ENCODE results near the gene CREBRF. TPM values are rescaled to one million over a fixed set of nuclear protein-coding genes. Genes with fewer than 3 reads are reported as not detected.

The CREBRF gene
- total and polyA plus RNA-seq, 2 experiments from 2014 or later: 3.2 to 14.6 TPM

- Histone ChIP-seq H3K79me2 (ENCODE audit: insufficient read depth) (no peaks in the 10 kb centered on the region), H3K36me3 (ENCODE audit: low read depth) (peaks cover 19% of the 10 kb centered on the region), H2AFZ (no peak overlapping the region), H3K4me3 (no peak overlapping the region), H3K4me1 (ENCODE audit: insufficient read depth) (peaks cover 11% of the 10 kb centered on the region), H3K9ac (no peak overlapping the region), H4K20me1 (ENCODE audit: insufficient read depth) (no peaks in the 10 kb centered on the region; the same call in 1 of the 2 replicates), H3K27me3 (replicated peaks; ENCODE audit: insufficient read depth) (no peaks in the 10 kb centered on the region), H3K9me3 (ENCODE audit: low read depth) (no peaks in the 10 kb centered on the region), H3K4me2 (ENCODE audit: unreplicated experiment) (no peak overlapping the region), H3K9me2 (ENCODE audit: insufficient read depth) (no peaks in the 10 kb centered on the region), H3F3A (ENCODE audit: insufficient read depth) (peaks cover 16% of the 10 kb centered on the region; the same call in 1 of the 2 replicates), H3K27ac (no peak overlapping the region)
- in situ Hi-C loops (cut with MboI): no loop called here
- 89 to 92% methylated on average over 5 of the region's 5 CpGs for WGBS, 2 experiments (ENCODE audit: low coverage in 1 of 2, low lambda C conversion rate in 2 of 2, missing lambda C conversion rate in 2 of 2)
- DNase-seq: no peak
- no peak for TF ChIP-seq EZH2 (IDR thresholded peaks at IDR 0.05; ENCODE audit: insufficient read depth, poor library complexity, severe bottlenecking)
- no peak for TF ChIP-seq EZH2phosphoT487 (IDR thresholded peaks at IDR 0.05; ENCODE audit: insufficient read depth, low read depth)
Observed at GRCh38 chr5:173091981-173092380, 35.8 kb downstream of the CREBRF start.

DNA sequence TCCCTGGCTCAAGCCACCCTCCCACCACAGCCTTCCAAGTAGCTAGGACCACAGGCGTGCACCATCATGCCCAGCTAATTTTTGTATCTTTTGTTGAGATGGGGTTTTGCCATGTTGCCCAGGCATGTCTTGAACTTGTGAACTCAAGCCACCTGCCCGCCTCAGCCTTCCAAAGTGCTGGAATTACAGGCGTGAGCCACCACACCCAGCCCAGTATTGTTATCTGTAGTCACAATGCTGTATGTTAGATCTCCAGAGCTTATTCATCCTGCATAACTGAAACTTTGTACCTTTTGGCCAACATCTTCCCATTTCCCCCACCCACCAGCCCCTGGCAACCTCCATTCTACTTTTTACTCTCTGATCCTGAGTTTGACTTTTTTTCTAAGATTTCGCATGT, 37.5 kb downstream of the CREBRF start:
- H3K4me3 ChIP-seq: no peak overlapping the region
- no peak overlapping the region for H3K27ac ChIP-seq
- peaks cover 16% of the 10 kb centered on the region; the same call in 1 of the 2 replicates for H3F3A ChIP-seq (ENCODE audit: insufficient read depth)
- no peak overlapping the region for H3K9ac ChIP-seq
- no peaks in the 10 kb centered on the region for H3K9me2 ChIP-seq (ENCODE audit: insufficient read depth)
- no peak overlapping the region for H2AFZ ChIP-seq
- H3K27me3 ChIP-seq (replicated peaks; ENCODE audit: insufficient read depth): no peaks in the 10 kb centered on the region
- in situ Hi-C loops (cut with MboI): no loop called here
- WGBS, 2 experiments (ENCODE audit: low coverage in 1 of 2, low lambda C conversion rate in 2 of 2, missing lambda C conversion rate in 2 of 2): 70 to 72% methylated on average over 4 of the region's 4 CpGs
- H3K79me2 ChIP-seq (ENCODE audit: insufficient read depth): no peaks in the 10 kb centered on the region
- no peak for DNase-seq
- H3K4me2 ChIP-seq (ENCODE audit: unreplicated experiment): no peak overlapping the region
- TF ChIP-seq EZH2phosphoT487 (IDR thresholded peaks at IDR 0.05; ENCODE audit: insufficient read depth, low read depth) (no peak), EZH2 (IDR thresholded peaks at IDR 0.05; ENCODE audit: insufficient read depth, poor library complexity, severe bottlenecking) (no peak)
- H4K20me1 ChIP-seq (ENCODE audit: insufficient read depth): no peaks in the 10 kb centered on the region; the same call in 1 of the 2 replicates
- peaks cover 19% of the 10 kb centered on the region for H3K36me3 ChIP-seq (ENCODE audit: low read depth)
- peaks cover 11% of the 10 kb centered on the region for H3K4me1 ChIP-seq (ENCODE audit: insufficient read depth)
- H3K9me3 ChIP-seq (ENCODE audit: low read depth): no peaks in the 10 kb centered on the region

GRCh38 chr5:173094012-173094661, 38.0 kb downstream of the CREBRF start:
- no peaks in the 10 kb centered on the region for H3K9me2 ChIP-seq (ENCODE audit: insufficient read depth)
- 57 to 70% methylated on average over 4 of the region's 4 CpGs for WGBS, 2 experiments (ENCODE audit: low coverage in 1 of 2, low lambda C conversion rate in 2 of 2, missing lambda C conversion rate in 2 of 2)
- in situ Hi-C loops (cut with MboI): no loop called here
- H4K20me1 ChIP-seq (ENCODE audit: insufficient read depth): no peaks in the 10 kb centered on the region; the same call in 1 of the 2 replicates
- H3K36me3 ChIP-seq (ENCODE audit: low read depth): peaks cover 19% of the 10 kb centered on the region
- H3K27me3 ChIP-seq (replicated peaks; ENCODE audit: insufficient read depth): no peaks in the 10 kb centered on the region
- H3K79me2 ChIP-seq (ENCODE audit: insufficient read depth): no peaks in the 10 kb centered on the region
- H3K27ac ChIP-seq: no peak overlapping the region
- H3K4me2 ChIP-seq (ENCODE audit: unreplicated experiment): no peak overlapping the region
- peaks cover 16% of the 10 kb centered on the region; the same call in 1 of the 2 replicates for H3F3A ChIP-seq (ENCODE audit: insufficient read depth)
- TF ChIP-seq EZH2phosphoT487 (IDR thresholded peaks at IDR 0.05; ENCODE audit: insufficient read depth, low read depth) (no peak), EZH2 (IDR thresholded peaks at IDR 0.05; ENCODE audit: insufficient read depth, poor library complexity, severe bottlenecking) (no peak)
- no peak overlapping the region for H3K4me3 ChIP-seq
- DNase-seq: peak; percentile 23
- H3K9me3 ChIP-seq (ENCODE audit: low read depth): no peaks in the 10 kb centered on the region
- H2AFZ ChIP-seq: no peak overlapping the region
- peaks cover 11% of the 10 kb centered on the region for H3K4me1 ChIP-seq (ENCODE audit: insufficient read depth)
- H3K9ac ChIP-seq: no peak overlapping the region

DNA sequence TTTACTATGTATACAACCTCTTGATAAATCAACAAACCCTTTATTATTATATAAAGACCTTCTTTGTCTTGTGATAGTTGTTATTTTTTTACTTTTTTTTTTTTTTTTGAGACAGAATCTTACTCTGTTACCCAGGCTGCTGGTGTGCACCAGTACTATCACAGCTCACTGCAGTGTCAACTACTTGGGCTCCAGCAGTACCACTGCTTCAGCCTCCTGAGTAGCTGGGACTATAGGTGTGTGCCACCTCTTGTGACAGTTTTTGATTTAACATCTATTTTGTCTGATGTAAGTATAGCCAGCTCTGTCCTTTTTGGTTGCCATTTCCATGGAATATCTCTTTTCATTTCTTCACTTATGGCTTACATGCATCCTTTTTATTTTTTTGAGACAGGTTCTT, 42.6 kb downstream of the CREBRF start:
- Histone ChIP-seq H3K9me2 (ENCODE audit: insufficient read depth) (no peaks in the 10 kb centered on the region), H2AFZ (no peak overlapping the region), H3K79me2 (ENCODE audit: insufficient read depth) (peaks cover 4% of the 10 kb centered on the region; the same call in 1 of the 2 replicates), H3K4me2 (ENCODE audit: unreplicated experiment) (no peak overlapping the region), H3K27ac (no peak overlapping the region), H3F3A (ENCODE audit: insufficient read depth) (peaks cover 10% of the 10 kb centered on the region; the same call in 1 of the 2 replicates), H3K4me3 (no peak overlapping the region), H3K4me1 (ENCODE audit: insufficient read depth) (peaks cover 10% of the 10 kb centered on the region), H3K36me3 (ENCODE audit: low read depth) (no peaks in the 10 kb centered on the region), H3K9me3 (ENCODE audit: low read depth) (no peaks in the 10 kb centered on the region), H3K9ac (no peak overlapping the region), H3K27me3 (replicated peaks; ENCODE audit: insufficient read depth) (no peaks in the 10 kb centered on the region), H4K20me1 (ENCODE audit: insufficient read depth) (peaks cover 7% of the 10 kb centered on the region; the same call in 1 of the 2 replicates)
- no peak for DNase-seq
- TF ChIP-seq EZH2 (IDR thresholded peaks at IDR 0.05; ENCODE audit: insufficient read depth, poor library complexity, severe bottlenecking): no peak
- no peak for TF ChIP-seq EZH2phosphoT487 (IDR thresholded peaks at IDR 0.05; ENCODE audit: insufficient read depth, low read depth)
- in situ Hi-C loops (cut with MboI): no loop called here

Measured in GM23248 (cell line).